ENCODE data around the gene RBBP4. TPM values are rescaled to one million over a fixed set of nuclear protein-coding genes. Genes with fewer than 3 reads are reported as not detected.

RBBP4 gene
- total and polyA plus RNA-seq, 2 of the 13 experiments (the other 11 are each of a cell fraction or from before 2014, with no cell fraction given) = 64.4 to 166 TPM

DNA sequence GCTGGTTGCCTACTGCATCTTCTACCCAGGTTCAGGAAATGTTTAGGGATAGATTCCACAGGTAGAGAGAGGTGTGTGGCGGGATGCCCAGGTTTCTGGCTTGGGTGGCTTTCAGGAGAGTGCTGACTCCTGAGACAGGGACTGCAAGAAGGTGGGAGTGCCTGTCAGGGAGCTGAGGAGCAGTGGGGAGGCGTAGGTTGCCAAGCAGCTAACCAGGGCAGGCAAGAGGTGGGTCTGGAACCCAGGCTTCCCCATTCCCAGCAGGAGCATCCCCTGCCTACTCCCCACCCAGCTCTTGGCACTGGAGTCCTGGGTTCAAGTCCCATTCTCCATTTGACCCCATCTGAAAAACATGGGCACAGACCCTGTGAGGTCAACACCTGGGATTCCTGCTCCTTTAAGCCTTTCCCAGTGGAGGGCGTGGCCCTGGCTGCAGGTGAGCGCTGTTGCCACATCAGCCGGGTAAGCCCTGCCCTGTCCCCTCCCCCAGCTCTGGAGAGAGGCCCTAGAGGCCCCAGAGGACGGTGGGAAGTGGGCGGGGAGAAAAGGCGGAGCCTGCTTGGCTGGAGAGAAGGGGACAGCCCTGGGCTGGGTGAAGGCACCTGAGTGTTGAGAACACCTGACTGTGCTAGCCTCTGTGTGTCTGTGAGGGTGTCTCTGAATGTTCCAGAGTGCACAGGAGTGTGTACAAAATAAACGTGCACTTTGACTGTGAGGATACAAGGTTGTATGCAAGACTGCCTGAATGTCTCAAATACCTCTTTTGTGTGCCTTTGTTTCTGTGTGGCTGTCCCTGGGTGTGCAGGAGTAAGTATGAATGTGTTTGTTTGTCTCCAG is 65.5 kb downstream of the RBBP4 start (continued):
- TF ChIP-seq, protein P1, sequence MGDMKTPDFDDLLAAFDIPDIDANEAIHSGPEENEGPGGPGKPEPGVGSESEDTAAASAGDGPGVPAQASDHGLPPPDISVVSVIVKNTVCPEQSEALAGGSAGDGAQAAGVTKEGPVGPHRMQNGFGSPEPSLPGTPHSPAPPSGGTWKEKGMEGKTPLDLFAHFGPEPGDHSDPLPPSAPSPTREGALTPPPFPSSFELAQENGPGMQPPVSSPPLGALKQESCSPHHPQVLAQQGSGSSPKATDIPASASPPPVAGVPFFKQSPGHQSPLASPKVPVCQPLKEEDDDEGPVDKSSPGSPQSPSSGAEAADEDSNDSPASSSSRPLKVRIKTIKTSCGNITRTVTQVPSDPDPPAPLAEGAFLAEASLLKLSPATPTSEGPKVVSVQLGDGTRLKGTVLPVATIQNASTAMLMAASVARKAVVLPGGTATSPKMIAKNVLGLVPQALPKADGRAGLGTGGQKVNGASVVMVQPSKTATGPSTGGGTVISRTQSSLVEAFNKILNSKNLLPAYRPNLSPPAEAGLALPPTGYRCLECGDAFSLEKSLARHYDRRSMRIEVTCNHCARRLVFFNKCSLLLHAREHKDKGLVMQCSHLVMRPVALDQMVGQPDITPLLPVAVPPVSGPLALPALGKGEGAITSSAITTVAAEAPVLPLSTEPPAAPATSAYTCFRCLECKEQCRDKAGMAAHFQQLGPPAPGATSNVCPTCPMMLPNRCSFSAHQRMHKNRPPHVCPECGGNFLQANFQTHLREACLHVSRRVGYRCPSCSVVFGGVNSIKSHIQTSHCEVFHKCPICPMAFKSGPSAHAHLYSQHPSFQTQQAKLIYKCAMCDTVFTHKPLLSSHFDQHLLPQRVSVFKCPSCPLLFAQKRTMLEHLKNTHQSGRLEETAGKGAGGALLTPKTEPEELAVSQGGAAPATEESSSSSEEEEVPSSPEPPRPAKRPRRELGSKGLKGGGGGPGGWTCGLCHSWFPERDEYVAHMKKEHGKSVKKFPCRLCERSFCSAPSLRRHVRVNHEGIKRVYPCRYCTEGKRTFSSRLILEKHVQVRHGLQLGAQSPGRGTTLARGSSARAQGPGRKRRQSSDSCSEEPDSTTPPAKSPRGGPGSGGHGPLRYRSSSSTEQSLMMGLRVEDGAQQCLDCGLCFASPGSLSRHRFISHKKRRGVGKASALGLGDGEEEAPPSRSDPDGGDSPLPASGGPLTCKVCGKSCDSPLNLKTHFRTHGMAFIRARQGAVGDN (CRISPR knock-in tag; IDR thresholded peaks at IDR 0.05) = peak; percentile 80
- peak; percentile 72 for TF ChIP-seq XRCC5 (optimal IDR thresholded peaks at IDR 0.05; ENCODE audit: low read length)
- 0 out of 2 replicates have a peak, but pooled peaks have one; percentile 46 for TF ChIP-seq ZKSCAN8 (CRISPR knock-in tag; IDR thresholded peaks at IDR 0.05; ENCODE audit: borderline replicate concordance)
- TF ChIP-seq MEF2D (CRISPR knock-in tag; IDR thresholded peaks at IDR 0.05) = no peak; the same call in 1 of the 2 replicates
- TF ChIP-seq ASH2L (IDR thresholded peaks at IDR 0.05; ENCODE audit: insufficient read length, low read depth, low read length) = no peak
- peak; percentile 43; the same call in 1 of the 2 replicates for TF ChIP-seq ISL2 (CRISPR knock-in tag; IDR thresholded peaks at IDR 0.05)
- TF ChIP-seq, protein P2, sequence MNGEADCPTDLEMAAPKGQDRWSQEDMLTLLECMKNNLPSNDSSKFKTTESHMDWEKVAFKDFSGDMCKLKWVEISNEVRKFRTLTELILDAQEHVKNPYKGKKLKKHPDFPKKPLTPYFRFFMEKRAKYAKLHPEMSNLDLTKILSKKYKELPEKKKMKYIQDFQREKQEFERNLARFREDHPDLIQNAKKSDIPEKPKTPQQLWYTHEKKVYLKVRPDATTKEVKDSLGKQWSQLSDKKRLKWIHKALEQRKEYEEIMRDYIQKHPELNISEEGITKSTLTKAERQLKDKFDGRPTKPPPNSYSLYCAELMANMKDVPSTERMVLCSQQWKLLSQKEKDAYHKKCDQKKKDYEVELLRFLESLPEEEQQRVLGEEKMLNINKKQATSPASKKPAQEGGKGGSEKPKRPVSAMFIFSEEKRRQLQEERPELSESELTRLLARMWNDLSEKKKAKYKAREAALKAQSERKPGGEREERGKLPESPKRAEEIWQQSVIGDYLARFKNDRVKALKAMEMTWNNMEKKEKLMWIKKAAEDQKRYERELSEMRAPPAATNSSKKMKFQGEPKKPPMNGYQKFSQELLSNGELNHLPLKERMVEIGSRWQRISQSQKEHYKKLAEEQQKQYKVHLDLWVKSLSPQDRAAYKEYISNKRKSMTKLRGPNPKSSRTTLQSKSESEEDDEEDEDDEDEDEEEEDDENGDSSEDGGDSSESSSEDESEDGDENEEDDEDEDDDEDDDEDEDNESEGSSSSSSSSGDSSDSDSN (CRISPR knock-in tag; IDR thresholded peaks at IDR 0.05) = peak; percentile 30; the same call in 1 of the 2 replicates
- TF ChIP-seq PRPF4 (IDR thresholded peaks at IDR 0.05; ENCODE audit: low read depth, low read length, poor library complexity, severe bottlenecking) = peak; percentile 63
- TF ChIP-seq THYN1 (CRISPR knock-in tag; IDR thresholded peaks at IDR 0.05; ENCODE audit: borderline replicate concordance, low read depth) = no peak
- TF ChIP-seq CEBPG (CRISPR knock-in tag; IDR thresholded peaks at IDR 0.05) = peak; percentile 93
- peak; percentile 43; the same call in 1 of the 2 replicates for TF ChIP-seq GATA4 (IDR thresholded peaks at IDR 0.05; ENCODE audit: borderline replicate concordance, low read depth)
- TF ChIP-seq, protein P3, sequence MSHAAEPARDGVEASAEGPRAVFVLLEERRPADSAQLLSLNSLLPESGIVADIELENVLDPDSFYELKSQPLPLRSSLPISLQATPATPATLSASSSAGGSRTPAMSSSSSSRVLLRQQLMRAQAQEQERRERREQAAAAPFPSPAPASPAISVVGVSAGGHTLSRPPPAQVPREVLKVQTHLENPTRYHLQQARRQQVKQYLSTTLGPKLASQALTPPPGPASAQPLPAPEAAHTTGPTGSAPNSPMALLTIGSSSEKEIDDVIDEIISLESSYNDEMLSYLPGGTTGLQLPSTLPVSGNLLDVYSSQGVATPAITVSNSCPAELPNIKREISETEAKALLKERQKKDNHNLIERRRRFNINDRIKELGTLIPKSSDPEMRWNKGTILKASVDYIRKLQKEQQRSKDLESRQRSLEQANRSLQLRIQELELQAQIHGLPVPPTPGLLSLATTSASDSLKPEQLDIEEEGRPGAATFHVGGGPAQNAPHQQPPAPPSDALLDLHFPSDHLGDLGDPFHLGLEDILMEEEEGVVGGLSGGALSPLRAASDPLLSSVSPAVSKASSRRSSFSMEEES (CRISPR knock-in tag; IDR thresholded peaks at IDR 0.05) = peak; percentile 40; the same call in 1 of the 2 replicates
- peak; percentile 59; the same call in 1 of the 2 replicates for TF ChIP-seq YEATS4 (CRISPR knock-in tag; IDR thresholded peaks at IDR 0.05; ENCODE audit: borderline replicate concordance)
- TF ChIP-seq, protein P4, sequence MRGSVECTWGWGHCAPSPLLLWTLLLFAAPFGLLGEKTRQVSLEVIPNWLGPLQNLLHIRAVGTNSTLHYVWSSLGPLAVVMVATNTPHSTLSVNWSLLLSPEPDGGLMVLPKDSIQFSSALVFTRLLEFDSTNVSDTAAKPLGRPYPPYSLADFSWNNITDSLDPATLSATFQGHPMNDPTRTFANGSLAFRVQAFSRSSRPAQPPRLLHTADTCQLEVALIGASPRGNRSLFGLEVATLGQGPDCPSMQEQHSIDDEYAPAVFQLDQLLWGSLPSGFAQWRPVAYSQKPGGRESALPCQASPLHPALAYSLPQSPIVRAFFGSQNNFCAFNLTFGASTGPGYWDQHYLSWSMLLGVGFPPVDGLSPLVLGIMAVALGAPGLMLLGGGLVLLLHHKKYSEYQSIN (CRISPR knock-in tag; IDR thresholded peaks at IDR 0.05; ENCODE audit: borderline replicate concordance) = no peak
- peak; percentile 69; the same call in 1 of the 2 replicates for TF ChIP-seq ZNF614 (CRISPR knock-in tag; IDR thresholded peaks at IDR 0.05; ENCODE audit: borderline replicate concordance)
- TF ChIP-seq GTF3A (CRISPR knock-in tag; conservative IDR thresholded peaks at IDR 0.05) = no peak
- peak; percentile 59; the same call in 1 of the 2 replicates for TF ChIP-seq BHLHE40 (IDR thresholded peaks at IDR 0.05; ENCODE audit: low read length)
- peak; percentile 55; the same call in 1 of the 2 replicates for TF ChIP-seq SMAD1 (CRISPR knock-in tag; IDR thresholded peaks at IDR 0.05; ENCODE audit: borderline replicate concordance, low read depth)
- peak; percentile 73; the same call in 1 of the 2 replicates for TF ChIP-seq MIER3 (CRISPR knock-in tag; IDR thresholded peaks at IDR 0.05; ENCODE audit: borderline replicate concordance)
